ENCODE results near the gene DOCK7. TPM values are rescaled to one million over a fixed set of nuclear protein-coding genes. Genes with fewer than 3 reads are reported as not detected.
"Not testable (repeated sequence)": the region's sequence is repeated elsewhere in the genome, so short reads cannot be mapped to it uniquely, and the experiment has no call there.

Gene DOCK7
- total RNA-seq, 2 donors from 2014 or later = 39.4 to 44.1 TPM

DNA sequence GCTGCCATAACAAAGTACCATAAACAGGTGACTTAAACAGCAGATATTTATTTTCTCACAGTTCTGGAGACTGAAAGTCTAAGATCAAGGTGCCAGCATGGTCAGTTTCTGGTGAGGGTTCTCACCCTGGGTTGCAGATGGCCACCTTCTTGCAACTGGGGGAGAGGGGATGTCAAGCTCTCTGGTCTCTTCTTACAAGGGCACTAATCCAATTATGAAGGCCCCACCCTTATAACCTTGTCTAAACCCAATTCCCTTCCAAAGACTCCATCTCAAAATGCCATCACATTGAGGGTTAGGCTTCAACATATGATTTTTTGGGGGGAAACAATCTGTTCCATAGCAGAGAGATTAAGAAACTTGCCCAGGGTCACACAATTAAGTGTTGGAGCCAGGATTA, 115.7 kb downstream of the DOCK7 start:
- intact Hi-C loops (cut with DNase I) = no loop called here

DNA sequence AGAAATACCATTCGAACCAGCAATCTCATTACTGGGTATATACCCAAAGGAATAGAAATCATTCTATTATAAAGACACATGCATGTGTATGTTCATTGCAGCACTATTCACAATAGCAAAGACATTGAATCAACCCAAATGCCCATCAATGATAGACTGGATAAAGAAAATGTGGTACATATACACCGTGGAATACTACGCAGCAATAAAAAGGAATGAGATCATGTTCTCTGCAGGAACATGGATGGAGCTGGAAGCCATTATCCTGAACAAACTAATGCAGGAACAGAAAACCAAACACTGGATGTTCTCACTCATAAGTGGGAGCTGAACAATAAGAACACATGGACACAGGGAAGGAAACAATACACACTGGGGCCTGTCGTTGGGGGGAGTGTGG, 116.7 kb downstream of the DOCK7 start:
- DNase-seq (ENCODE audit: low spot score); intact Hi-C loops (cut with DNase I): not testable (repeated sequence)

More for the DNA sequence above, 115.7 kb downstream of the DOCK7 start:
- no peak for DNase-seq (ENCODE audit: low spot score)

DNA sequence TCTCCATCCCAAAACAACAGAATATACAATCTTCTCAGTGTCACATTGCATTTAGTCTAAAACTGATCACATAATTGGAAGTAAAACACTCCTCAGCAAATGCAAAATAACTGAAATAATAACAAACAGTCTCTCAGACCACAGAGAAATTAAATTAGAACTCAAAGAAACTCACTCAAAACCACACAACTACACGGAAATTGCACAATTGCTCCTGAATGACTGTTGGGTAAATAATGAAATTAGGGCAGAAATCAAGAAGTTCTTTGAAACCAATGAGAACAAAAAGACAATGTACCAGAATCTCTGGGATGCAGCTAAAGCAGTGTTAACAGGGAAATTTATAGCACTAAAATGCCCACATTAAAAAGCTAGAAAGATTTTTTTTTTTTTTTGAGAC, 120.3 kb downstream of the DOCK7 start:
- DNase-seq (ENCODE audit: low spot score); intact Hi-C loops (cut with DNase I): not testable (repeated sequence)

DNA sequence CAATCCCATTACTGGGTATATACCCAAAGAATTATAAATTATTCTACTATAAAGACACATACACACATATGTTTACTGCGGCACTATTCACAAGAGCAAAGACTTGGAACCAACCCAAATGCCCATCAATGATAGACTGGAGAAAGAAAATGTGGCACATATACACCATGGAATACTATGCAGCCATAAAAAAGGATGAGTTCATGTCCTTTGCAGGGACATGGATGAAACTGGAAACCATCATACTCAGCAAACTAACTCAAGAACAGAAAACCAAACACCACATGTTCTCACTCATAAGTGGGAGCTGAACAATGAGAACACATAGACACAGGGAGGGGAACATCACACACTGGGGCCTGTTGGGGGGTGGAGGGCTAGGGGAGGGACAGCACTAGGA, 121.0 kb downstream of the DOCK7 start:
- DNase-seq (ENCODE audit: low spot score); intact Hi-C loops (cut with DNase I): not testable (repeated sequence)

DNA sequence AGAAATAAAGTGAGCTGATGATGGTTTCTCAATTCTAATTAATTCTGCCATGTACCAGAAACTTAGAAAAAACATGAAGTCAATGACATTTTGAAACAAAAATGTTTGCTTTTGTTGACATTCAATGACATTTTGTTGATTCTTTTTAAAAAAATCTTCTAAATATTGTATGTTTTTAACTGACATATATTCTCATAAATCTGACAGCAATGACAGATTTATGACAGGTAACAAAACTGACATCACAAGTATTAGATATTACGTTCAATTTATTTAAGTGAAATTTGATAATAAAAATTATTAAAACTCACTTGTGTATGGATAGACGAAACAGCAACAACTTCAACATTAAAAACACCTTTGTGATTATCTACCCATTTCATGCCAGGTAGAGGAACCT, 126.9 kb downstream of the DOCK7 start:
- no peak for DNase-seq (ENCODE audit: low spot score)
- intact Hi-C loops (cut with DNase I) = no loop called here

DNA sequence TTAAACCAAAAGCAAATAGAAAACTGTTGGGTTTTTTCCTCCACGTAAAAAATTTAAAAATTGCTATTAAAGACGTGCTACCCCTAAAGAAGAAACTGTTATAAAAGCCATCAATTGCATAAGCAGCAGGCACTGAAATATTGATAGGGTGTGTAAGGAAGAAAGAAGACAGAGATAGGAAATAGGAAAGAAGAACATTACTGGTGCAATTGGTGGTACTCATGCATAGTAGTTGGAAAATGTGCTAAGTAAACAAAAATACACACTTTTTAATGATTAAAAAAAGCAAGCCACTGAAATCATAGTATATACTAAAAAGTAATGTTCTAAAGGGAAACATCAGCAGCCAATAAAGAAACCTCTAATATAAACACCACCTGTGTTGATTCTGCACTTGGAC, 143.6 kb downstream of the DOCK7 start:
- intact Hi-C loops (cut with DNase I) = no loop called here
- no peak for DNase-seq (ENCODE audit: low spot score)

DNA sequence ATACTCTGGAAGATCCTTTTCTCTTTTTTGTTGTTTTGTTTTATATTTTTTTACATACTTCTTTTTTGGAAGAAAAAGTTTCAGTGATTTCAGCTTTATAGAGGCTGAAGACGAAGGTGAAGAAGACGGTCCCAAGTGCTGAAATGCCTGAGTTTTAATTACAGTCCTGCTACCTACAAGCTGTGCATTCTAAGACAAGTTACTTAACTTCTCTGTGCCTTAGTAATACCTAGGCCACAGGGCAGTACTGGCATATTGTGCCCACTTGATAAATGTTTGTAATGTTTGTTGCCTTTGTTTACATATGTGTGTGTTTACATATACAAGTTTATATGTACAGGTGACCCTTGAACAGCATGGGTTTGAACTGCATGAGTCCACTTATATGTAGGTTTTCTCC, 147.1 kb downstream of the DOCK7 start:
- DNase-seq (ENCODE audit: low spot score) = no peak

DNA sequence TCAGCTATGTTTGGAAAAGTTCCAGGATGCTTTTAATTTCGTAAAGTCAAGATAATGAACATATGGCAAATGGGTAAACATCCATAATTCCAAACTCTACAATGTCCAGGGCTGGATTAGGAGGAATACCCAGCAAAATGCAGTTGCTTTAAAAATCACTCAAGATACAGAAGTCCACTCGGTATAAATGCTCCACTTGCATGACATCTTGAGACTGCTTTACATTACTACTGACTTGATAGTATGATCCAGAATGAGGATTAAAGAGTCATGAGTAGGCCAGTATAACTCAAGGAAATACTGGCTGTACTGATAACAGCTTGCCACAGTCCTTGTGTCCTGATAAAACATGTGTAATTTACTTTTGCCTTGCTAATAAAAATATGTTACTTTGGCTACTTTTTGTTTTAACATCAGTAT, 149.1 kb downstream of the DOCK7 start:
- intact Hi-C loops (cut with DNase I) = loop anchor here in 1 of 2 donors (2.0 to 10.0 kb wide), 2 partner anchors 26 to 206 kb away; no protein-coding TSS in a partner anchor
- no peak for DNase-seq (ENCODE audit: low spot score)

More for the DNA sequence above, 147.1 kb downstream of the DOCK7 start:
- intact Hi-C loops (cut with DNase I) = no loop called here

DNA sequence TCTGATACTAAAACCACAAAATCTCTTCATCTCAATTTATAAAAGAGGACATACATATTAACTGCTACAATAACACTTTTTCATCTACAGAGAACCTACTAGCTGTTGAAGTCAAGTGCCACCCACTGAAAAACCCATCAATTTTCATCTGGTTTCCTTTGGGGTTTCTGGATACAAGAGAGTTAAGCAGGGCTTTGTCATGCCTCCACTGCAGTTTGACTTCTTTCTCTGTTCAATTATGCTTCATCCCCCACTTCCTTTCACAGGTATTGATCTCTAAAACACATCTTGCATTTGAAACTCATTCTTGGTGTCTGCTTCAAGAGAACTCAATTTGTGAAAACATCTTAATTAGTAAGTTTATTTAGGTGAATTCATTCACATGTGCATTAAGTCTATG, 151.3 kb downstream of the DOCK7 start:
- intact Hi-C loops (cut with DNase I) = loop anchor here in 1 of 2 donors (10.0 kb wide), 1 partner anchor 208 kb away; no protein-coding TSS in a partner anchor
- no peak for DNase-seq (ENCODE audit: low spot score)

DNA sequence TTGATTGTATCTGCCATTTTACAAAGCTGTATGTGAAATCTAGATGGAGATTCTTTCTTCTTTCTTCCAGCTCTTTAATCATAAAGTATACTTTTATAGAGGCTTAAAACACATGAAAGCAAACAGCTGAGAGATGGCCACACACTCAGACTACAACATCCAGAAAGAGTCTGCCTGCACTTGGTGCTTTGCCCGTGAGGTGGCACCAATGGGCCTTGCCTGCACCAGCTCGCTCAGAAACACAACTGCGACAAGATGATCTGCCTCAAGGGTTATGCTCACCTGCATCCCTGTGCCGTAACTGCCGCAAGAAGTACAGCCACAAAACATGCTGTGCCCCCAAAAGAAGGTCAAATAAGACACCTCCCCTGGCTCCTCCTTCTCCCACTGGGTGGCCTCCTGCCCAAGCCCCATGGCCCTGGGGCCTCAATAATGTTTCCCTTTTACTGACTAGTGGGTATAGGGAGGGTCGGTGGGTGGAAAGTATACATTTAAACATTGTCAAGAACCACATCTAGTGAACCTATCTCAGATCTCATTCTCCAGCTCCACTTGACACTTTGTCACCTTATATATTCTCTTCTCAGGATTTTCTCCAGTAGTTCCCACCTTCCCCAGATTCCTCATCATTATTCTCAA, 157.6 kb downstream of the DOCK7 start:
- intact Hi-C loops (cut with DNase I) = loop anchor here in 1 of 2 donors (10.0 kb wide), 1 partner anchor 214 kb away; no protein-coding TSS in a partner anchor
- DNase-seq (ENCODE audit: low spot score) = no peak

DNA sequence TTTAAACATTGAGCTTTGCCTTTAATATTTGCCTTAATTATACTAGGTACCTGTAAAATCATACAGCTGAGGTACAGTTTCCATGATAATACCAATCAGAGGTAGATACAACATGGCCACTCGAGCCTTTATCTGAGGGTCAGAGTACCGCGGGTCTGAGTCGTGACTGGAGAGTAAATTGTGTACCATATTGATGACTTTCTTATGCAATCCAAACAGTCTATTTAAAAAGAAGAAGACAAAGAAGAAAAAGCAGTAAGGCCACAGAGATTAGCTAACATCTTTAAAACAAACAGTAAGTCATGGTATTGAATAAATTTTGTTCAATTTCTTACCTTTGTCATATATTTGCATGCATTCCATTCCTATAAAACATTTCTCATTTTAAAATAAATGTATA, 159.0 kb downstream of the DOCK7 start:
- intact Hi-C loops (cut with DNase I) = no loop called here
- no peak for DNase-seq (ENCODE audit: low spot score)

DNA sequence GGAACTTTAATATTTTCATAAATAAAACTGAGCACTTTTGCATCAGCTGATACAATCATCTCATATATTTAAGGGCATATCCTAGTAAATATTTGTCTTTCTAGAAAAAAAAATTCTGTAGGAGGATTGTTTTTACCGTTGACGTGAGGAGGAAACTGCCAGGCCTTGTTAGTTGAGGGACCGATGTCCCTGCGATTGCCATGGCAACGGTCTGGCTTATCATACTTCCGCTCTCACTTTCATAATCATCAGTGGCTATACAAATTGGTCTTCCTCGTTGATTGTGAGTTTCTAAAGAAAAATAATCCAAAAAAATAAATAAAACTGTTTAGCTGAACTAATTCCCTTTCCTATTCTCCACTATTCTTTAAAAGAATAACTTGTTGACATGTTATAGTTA, 160.2 kb downstream of the DOCK7 start:
- DNase-seq (ENCODE audit: low spot score) = no peak
- intact Hi-C loops (cut with DNase I) = no loop called here

DNA sequence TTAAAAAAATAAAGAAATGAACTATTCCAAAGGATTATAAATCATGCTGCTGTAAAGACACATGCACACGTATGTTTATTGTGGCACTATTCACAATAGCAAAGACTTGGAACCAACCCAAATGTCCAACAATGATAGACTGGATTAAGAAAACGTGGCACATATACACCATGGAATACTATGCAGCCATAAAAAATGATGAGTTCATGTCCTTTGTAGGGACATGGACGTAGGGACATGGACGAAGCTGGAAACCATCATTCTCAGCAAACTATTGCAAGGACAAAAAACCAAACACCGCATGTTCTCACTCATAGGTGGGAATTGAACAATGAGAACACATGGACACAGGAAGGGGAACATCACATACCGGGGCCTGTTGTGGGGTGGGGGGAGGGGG, 160.8 kb downstream of the DOCK7 start:
- intact Hi-C loops (cut with DNase I); DNase-seq (ENCODE audit: low spot score): not testable (repeated sequence)

DNA sequence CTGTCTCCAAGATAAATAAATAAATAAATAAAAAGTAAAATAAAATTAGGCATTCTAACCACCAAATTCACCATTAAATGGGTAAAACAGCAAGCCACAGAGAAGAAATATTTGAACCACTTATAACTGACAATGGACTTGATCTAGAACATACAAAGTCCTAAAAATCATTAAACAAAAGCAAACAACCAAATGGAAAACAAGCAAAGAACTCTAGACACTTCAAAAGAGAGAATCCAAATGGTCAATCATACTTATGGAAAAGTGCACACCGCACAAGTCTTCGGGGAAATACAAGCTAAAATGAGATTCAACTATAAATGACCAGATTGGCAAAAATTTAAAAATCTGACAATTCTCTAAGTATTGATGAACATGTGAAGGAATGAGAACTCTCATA, 164.3 kb downstream of the DOCK7 start:
- intact Hi-C loops (cut with DNase I) = no loop called here

DNA sequence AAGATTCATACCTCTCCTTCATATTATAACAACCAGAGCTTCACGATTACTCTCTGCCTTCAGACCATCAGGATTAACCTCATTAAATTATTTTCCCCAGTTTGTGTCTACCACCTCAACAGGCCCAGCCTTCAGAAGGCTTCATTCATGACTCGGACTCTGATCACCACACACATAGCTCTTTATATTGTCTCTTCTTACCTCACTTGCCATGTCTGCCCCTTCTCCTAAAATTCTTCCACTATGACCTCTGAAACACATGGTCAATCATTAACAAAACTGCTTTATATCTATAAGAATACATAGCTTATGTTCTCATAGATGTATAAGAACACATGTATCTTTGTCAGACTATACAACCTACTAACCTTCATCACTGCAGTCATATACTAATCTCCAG, 171.6 kb downstream of the DOCK7 start:
- DNase-seq (ENCODE audit: low spot score) = no peak
- intact Hi-C loops (cut with DNase I) = no loop called here

More for the DNA sequence above, 164.3 kb downstream of the DOCK7 start:
- no peak for DNase-seq (ENCODE audit: low spot score)

DNA sequence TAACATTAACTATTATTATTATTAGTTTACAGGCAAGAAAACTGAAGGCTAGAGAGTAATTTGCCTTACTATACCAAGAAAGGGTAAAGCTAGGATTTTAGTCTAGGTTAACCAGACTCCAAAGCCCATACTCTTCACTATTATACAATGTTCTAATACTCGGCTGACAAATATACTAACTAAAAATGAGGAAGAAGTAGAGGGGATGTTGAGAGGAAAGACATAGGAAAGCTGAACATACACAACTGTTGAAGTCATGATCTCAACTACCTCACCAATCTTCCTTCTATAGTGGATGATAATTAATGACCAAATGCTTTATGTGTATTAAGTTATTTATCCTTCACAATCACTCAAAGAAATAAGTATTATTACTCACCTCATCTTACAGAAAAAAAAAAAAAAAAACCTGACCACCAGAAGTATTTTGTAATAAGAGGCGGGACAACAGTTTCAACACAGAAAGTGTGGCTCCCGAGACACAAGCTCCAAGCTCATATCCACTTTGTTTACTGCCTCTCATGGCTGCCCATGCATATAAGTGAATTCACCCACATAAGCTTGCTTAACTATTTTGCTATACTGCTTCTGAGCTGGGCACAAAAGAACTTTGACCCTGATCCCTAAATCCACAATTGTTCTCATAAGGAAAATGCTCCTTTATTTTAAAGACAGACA, 173.3 kb downstream of the DOCK7 start:
- DNase-seq (ENCODE audit: low spot score) = no peak
- intact Hi-C loops (cut with DNase I) = no loop called here

DNA sequence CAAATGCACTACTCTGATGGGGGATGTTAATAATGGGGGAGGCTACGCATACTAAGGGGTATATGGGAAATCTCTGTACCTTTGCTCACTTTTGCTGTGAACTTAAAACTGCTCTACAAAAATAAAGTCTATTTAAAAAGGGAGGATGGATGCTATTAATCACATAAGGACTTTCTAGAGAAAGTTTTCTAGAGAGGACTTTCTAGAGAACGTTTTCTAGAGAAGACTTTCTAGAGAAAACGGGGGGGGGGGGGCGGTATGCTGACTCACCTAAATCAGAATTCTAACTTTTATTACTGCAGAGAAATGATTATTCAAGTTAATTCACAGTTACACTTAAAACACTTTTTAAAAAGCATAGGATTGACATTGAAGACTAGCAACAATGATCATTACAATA, 175.2 kb downstream of the DOCK7 start:
- DNase-seq (ENCODE audit: low spot score) = no peak
- intact Hi-C loops (cut with DNase I) = loop anchor here in 1 of 2 donors (2.0 kb wide), 1 partner anchor 26 kb away; no protein-coding TSS in a partner anchor

DNA sequence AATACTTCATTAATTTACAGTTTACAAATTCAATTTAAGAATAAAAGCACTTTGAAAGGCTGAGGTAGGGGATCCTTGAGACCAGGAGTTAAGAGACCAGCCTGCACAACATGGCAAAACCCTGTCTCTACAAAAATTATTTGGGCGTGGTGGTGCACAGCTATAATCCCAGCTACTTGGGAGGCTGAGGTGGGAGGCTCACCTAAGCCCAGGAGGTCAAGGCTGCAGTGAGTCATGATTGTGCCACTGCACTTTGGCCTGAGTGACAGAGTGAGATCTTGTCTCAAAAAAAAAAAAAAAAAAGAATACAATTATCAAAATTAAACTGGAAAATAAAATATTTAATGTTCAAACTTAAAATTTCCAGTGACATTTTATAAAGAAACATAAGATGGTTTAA, 179.2 kb downstream of the DOCK7 start:
- intact Hi-C loops (cut with DNase I) = loop anchor here in 1 of 2 donors (10.0 kb wide), 1 partner anchor 236 kb away; no protein-coding TSS in a partner anchor
- no peak for DNase-seq (ENCODE audit: low spot score)

DNA sequence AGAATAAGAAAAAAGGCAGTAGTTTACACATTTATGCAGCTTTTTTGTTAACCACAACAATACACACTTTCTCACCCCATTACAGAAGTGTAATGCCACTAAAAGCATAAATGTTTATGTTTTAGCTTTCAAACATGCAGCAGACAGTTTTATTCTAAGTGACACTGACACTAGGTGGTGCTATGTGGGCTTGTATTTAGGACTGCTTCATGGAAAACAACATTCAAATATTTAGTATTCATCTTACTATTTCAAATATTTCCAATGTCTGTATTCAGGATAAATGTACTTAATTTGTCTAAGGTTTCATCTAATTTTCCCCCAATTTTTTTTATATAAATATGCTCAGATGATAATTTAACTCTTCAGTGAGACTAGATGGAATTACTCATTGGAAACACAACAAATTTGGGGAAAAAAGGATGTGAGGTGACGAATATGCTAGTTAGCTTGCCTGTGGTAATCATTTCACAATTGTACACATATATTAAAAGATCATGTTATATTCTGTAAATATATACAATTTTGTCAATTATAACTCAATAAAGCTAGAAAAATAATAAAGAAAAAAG, 179.9 kb downstream of the DOCK7 start:
- DNase-seq (ENCODE audit: low spot score) = no peak
- intact Hi-C loops (cut with DNase I) = loop anchor here in 1 of 2 donors (10.0 kb wide), 1 partner anchor 237 kb away; no protein-coding TSS in a partner anchor

DNA sequence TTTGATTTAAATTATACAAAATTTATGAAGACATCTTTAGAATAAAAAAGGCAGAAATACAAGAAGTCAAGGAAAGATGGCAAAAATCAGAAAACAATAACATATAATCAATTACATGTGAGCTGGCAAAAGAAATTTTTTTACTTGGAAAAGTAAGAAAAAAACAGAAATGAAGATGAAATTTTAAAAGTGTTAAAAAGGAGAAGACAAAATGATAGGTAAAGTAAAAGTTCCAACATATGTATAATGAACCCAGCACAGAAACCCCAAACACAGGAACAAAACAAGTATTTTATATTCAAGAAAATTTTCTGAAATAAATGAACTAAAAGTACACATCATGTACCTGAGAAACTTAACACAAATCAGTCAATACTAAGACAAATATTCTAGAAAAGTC, 188.0 kb downstream of the DOCK7 start:
- intact Hi-C loops (cut with DNase I) = loop anchor here in 1 of 2 donors (10.0 kb wide), 1 partner anchor 245 kb away; no protein-coding TSS in a partner anchor
- DNase-seq (ENCODE audit: low spot score) = no peak

Data from posterior vena cava (tissue), 2 donors.